ENCODE data around the gene RNF123.

Gene RNF123

GRCh38 chr3:49689046-49689907 lies at the start of gene RNF123, which contains the start of gene MST1:
Gene RNF123, plus strand, starts transcription at chr3:49689557. Its CDS starts 1,609 bp downstream, at chr3:49691166.
Gene MST1, minus strand, starts transcription at chr3:49689474. Its CDS starts 783 bp downstream, at chr3:49688691.
- DNase-seq (ENCODE audit: low read depth), result peak; percentile 60

GRCh38 chr3:49641292-49641691 lies 48.1 kb upstream of the RNF123 start:
- no peak for DNase-seq (ENCODE audit: low read depth)

- DNase-seq (ENCODE audit: low read depth), result no peak
Measured at GRCh38 chr3:49641921-49642707, 47.2 kb upstream of the RNF123 start.

GRCh38 chr3:49642708-49643145 lies 46.6 kb upstream of the RNF123 start:
- DNase-seq (ENCODE audit: low read depth), result no peak

- no peak for DNase-seq (ENCODE audit: low read depth)
Measured at GRCh38 chr3:49644684-49645083, 44.7 kb upstream of the RNF123 start.

GRCh38 chr3:49646236-49646635 lies 43.1 kb upstream of the RNF123 start:
- no peak for DNase-seq (ENCODE audit: low read depth)

GRCh38 chr3:49647741-49648140 lies 41.6 kb upstream of the RNF123 start:
- no peak for DNase-seq (ENCODE audit: low read depth)

- DNase-seq (ENCODE audit: low read depth), result no peak
Measured at GRCh38 chr3:49648354-49649019, 40.9 kb upstream of the RNF123 start.

GRCh38 chr3:49649576-49649975 lies 39.8 kb upstream of the RNF123 start:
- DNase-seq (ENCODE audit: low read depth), result no peak

GRCh38 chr3:49650177-49650576 lies 39.2 kb upstream of the RNF123 start:
- DNase-seq (ENCODE audit: low read depth), result no peak

GRCh38 chr3:49650637-49651036 lies 38.7 kb upstream of the RNF123 start:
- DNase-seq (ENCODE audit: low read depth), result no peak

- no peak for DNase-seq (ENCODE audit: low read depth)
Measured at GRCh38 chr3:49652218-49652902, 37.0 kb upstream of the RNF123 start.

GRCh38 chr3:49652903-49653415 lies 36.4 kb upstream of the RNF123 start:
- DNase-seq (ENCODE audit: low read depth), result no peak

- no peak for DNase-seq (ENCODE audit: low read depth)
Measured at GRCh38 chr3:49653621-49654020, 35.7 kb upstream of the RNF123 start.

- DNase-seq (ENCODE audit: low read depth), result no peak
Measured at GRCh38 chr3:49654176-49654825, 35.1 kb upstream of the RNF123 start.

- no peak for DNase-seq (ENCODE audit: low read depth)
Measured at GRCh38 chr3:49654955-49655556, 34.3 kb upstream of the RNF123 start.

- DNase-seq (ENCODE audit: low read depth), result no peak
Measured at GRCh38 chr3:49655731-49656285, 33.5 kb upstream of the RNF123 start.

GRCh38 chr3:49656541-49657112 lies 32.7 kb upstream of the RNF123 start:
- DNase-seq (ENCODE audit: low read depth), result no peak

GRCh38 chr3:49657208-49657915 lies 32.0 kb upstream of the RNF123 start:
- DNase-seq (ENCODE audit: low read depth), result no peak
